ENCODE data around the gene PSMG2. TPM values are rescaled to one million over a fixed set of nuclear protein-coding genes. Genes with fewer than 3 reads are reported as not detected.

PSMG2 gene
- total and polyA plus RNA-seq, 9 of the 15 experiments (the other 6 are each of a cell fraction or from before 2014, with no cell fraction given) = 59.9 to 271 (median 111) TPM

DNA sequence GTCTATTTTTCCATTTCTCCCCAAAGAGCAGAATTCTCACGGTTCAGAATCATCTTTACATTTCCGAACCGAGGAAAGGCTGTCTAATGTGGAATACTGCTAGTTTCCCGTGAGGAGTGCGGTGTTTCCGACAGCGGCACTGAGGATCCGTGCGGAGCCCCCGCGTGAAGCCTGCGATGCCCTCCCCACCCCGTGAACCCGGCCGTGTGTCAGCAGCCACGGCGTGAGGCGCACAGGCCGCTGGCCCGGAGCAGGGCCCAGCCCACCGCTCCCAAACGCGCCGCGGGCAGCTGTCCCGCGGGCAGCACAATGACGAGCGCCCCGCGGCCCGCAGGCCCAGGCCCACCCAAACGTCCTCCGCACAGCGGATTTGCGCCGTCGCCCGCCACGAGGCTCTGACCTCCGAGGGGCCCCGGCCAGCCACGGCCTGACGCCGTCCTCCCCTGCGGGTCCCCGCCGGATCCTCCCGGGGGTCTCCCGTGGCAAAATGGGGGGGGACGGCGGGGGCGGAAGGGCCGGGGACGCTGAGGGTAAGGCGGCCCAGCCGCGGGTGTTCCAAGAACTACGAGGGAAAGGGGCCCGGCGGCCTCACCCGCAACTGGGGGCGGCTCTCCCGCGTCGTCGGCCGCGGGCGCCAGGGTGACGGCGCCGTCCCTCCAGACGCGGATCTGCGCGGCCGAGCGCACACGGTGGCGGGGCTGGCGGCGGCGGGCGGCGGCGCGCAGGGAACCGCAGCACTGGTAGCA lies 45.7 kb upstream of the PSMG2 start (continued):
- TF ChIP-seq, protein P1, sequence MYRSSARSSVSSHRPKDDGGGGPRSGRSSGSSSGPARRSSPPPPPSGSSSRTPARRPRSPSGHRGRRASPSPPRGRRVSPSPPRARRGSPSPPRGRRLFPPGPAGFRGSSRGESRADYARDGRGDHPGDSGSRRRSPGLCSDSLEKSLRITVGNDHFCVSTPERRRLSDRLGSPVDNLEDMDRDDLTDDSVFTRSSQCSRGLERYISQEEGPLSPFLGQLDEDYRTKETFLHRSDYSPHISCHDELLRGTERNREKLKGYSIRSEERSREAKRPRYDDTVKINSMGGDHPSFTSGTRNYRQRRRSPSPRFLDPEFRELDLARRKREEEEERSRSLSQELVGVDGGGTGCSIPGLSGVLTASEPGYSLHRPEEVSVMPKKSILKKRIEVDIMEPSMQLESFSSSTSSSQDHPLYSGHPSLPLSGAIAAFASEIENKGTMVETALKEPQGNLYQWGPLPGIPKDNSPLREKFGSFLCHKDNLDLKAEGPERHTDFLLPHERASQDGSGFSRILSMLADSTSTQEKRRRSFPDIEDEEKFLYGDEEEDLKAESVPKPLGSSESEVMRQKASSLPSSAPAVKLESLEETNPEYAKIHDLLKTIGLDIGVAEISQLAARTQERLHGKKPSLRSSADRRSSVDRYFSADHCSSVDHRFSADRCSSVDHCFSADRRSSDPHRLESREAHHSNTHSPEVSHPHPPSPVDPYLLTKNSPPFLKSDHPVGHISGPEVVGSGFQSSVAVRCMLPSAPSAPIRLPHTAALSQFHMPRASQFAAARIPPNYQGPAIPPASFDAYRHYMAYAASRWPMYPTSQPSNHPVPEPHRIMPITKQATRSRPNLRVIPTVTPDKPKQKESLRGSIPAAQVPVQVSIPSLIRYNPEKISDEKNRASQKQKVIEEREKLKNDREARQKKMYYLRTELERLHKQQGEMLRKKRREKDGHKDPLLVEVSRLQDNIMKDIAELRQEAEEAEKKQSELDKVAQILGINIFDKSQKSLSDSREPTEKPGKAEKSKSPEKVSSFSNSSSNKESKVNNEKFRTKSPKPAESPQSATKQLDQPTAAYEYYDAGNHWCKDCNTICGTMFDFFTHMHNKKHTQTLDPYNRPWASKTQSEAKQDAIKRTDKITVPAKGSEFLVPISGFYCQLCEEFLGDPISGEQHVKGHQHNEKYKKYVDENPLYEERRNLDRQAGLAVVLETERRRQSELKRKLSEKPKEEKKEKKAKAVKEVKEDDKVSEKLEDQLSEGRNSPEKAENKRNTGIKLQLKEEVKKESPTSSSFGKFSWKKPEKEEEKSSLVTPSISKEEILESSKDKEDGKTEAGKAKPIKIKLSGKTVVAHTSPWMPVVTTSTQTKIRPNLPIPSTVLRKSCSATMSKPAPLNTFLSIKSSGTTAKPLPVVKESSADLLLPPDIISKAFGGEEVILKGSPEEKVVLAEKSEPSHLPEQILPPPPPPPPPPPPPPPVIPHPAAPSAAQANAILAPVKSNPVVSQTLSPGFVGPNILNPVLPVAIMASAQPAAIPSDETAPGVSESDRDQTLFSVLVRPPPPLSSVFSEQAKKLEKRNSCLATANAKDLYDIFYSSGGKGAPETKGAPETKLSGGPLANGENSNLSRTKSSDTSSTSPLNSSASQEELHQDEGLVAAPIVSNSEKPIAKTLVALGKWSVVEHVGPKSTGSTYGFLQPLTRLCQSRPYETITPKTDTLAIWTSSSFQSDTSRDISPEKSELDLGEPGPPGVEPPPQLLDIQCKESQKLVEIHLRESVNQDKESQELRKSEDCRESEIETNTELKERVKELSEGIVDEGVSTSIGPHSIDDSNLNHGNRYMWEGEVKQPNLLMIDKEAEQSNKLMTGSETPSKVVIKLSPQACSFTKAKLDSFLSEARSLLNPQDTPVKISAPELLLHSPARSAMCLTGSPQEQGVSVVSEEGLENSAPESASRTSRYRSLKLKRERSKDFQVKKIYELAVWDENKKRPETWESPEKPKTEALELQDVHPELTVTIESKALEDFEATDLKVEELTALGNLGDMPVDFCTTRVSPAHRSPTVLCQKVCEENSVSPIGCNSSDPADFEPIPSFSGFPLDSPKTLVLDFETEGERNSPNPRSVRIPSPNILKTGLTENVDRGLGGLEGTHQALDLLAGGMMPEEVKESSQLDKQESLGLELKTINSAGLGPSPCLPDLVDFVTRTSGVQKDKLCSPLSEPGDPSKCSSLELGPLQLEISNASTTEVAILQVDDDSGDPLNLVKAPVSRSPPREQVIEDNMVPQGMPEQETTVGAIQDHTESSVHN (IDR thresholded peaks at IDR 0.05; ENCODE audit: borderline replicate concordance in 1 of 2, low read depth in 1 of 2) = no peak
- TF ChIP-seq FOS (IDR thresholded peaks at IDR 0.05; ENCODE audit: extremely low read depth, insufficient read length) (no peak), SMAD2 (IDR thresholded peaks at IDR 0.05; ENCODE audit: low read depth, low read length) (no peak), NCOA6 (IDR thresholded peaks at IDR 0.05) (no peak), KDM4B (IDR thresholded peaks at IDR 0.05; ENCODE audit: borderline replicate concordance in 2 of 2, low read depth in 1 of 2) (no peak), DPF2 (IDR thresholded peaks at IDR 0.05) (no peak; the same call in 1 of the 2 replicates), KAT8 (IDR thresholded peaks at IDR 0.05; ENCODE audit: low read depth) (no peak), ZKSCAN8 (CRISPR knock-in tag; IDR thresholded peaks at IDR 0.05) (no peak), CHD1 (IDR thresholded peaks at IDR 0.05; ENCODE audit: low read length) (no peak), FOXP1 (CRISPR knock-in tag; IDR thresholded peaks at IDR 0.05) (no peak), DNMT1 (IDR thresholded peaks at IDR 0.05) (no peak), ZFP1 (CRISPR knock-in tag; IDR thresholded peaks at IDR 0.05) (no peak), RAD21 (CRISPR knock-in tag; conservative IDR thresholded peaks at IDR 0.05 in 1 of 2, IDR thresholded peaks at IDR 0.05 in 1 of 2) (no peak)
- TF ChIP-seq, protein P2, sequence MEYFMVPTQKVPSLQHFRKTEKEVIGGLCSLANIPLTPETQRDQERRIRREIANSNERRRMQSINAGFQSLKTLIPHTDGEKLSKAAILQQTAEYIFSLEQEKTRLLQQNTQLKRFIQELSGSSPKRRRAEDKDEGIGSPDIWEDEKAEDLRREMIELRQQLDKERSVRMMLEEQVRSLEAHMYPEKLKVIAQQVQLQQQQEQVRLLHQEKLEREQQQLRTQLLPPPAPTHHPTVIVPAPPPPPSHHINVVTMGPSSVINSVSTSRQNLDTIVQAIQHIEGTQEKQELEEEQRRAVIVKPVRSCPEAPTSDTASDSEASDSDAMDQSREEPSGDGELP (CRISPR knock-in tag; IDR thresholded peaks at IDR 0.05; ENCODE audit: borderline replicate concordance) = peak; percentile 17; the same call in 1 of the 2 replicates
- TF ChIP-seq, protein P3, sequence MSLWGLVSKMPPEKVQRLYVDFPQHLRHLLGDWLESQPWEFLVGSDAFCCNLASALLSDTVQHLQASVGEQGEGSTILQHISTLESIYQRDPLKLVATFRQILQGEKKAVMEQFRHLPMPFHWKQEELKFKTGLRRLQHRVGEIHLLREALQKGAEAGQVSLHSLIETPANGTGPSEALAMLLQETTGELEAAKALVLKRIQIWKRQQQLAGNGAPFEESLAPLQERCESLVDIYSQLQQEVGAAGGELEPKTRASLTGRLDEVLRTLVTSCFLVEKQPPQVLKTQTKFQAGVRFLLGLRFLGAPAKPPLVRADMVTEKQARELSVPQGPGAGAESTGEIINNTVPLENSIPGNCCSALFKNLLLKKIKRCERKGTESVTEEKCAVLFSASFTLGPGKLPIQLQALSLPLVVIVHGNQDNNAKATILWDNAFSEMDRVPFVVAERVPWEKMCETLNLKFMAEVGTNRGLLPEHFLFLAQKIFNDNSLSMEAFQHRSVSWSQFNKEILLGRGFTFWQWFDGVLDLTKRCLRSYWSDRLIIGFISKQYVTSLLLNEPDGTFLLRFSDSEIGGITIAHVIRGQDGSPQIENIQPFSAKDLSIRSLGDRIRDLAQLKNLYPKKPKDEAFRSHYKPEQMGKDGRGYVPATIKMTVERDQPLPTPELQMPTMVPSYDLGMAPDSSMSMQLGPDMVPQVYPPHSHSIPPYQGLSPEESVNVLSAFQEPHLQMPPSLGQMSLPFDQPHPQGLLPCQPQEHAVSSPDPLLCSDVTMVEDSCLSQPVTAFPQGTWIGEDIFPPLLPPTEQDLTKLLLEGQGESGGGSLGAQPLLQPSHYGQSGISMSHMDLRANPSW (CRISPR knock-in tag; IDR thresholded peaks at IDR 0.05) = no peak

Measured in K562 (cell line).